ENCODE results near the gene USP24.

The USP24 gene

DNA sequence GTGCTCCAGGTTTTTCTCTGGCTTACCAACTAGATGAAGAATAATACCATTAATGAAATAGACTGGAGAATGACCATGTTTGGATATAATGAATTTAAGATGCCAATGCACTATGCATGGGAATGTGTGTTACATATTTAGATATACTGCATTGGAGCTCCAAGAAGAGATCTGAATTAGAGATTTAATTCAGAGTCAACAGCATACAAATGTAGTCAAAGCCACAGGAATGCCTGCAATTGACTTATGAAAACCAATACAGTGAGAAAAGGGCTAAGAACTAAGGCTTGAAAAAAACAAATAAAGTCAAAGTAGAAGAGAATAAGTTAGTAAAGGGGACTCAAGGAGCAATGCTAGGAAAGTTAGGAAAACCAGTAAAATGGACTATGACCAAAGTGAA is 59.1 kb downstream of the USP24 start:
- DNase-seq: no peak

DNA sequence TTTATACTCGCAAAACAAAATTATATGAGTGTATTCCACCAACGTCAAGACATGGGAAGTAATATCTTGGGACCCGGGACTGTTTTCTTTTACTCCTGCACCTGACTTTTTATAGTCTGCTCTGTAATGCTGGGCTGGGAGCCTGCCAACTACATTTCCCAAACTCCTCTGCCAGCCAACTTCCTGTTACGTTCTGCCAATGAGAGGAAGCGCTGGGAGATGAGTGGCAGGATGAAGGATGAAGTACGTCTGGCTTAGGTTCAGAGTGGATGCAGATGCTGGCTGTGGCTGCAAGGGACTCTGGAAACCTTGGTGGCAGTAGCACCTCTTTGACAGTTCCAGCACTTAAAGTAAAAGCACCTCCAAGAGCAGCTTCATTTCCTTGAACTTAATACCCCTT is 59.6 kb downstream of the USP24 start:
- peak in 1 of 2 experiments; percentile 53 for DNase-seq

DNA sequence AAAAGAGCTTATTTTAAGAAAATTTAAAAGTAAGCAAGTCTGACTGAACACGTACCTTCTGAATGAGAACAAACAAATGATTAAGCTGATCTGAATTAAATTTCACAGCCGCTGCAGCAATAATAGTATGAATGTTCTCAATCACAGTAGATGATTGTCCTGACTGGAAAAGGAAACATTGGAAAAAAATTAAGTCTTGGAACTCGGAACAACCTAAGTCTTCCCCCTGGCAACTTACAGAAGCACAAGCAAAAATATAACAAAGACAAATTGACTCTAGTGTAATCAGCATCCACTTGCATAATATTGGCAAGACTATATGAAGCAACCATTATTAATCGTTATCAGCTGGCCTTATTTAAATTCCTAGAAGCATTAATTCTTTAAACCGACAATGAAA is 60.5 kb downstream of the USP24 start:
- no peak for DNase-seq

DNA sequence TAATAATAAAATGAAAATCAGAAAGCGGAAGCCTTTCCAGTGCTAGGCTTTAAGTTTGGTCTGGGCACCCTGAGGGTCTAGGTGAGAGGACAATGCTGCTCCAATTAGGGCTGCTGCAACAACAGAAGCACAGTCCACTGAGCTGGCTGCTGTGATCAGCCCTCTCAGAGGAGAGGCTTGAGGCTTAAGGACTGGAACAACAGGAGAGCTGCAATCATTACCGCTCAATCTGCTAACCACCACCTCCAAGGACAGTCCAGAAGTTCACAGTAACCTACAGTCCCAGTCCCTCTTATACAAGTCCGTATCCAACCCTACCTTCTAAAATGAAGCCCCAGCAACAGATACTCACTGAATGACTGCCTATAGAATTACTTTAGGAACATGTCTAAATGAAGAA is 62.1 kb downstream of the USP24 start:
- no peak for DNase-seq

DNA sequence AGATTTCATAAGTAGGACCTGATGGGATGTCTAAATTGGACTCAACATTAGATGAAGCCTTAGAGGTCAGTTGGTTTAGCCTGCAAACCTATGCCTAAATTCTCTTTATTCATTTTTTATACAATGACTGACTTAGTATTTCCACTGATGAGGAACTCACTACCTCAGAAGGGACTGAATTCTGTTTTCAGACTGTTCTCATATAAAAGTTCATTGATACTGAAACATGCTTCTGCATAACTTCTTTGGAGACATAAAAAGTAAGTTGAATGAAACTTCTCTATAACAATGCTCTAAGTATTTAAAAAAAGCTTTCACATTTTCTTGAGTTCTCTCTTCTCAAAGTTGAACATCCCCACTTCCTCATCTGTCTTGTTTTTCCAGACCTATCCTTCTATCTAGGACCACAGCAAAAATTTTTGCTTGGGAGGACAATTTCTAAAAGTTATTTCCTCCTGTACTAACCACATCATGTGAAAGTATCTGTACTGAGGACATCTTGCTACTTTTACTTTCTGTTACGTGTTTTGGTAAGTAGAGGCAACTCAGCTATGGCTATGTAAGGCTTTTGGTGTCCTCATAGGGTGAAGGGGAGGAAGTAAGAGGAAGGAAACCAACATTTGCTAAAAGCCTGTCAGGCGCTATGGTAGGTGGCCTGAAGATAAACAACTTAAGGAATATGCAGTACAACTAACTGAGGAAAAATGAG is 64.1 kb downstream of the USP24 start:
- DNase-seq: no peak

DNA sequence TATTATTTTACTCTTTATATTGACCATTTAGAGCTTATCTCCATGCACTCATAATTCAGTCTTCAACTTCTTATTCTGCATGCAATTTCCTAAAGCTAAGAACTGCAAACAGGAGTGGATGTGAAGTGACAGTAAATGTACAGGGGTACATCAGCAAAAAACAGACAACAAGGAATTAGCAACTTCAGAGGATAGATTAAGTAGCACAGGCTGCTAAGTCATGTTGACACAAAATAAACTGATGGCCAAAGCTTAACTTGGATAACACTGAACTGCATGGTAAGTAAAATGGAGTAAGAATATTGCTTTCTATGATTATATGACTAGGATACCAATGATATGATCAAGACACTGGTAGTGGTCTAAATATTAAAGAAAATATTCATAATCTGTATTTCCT is 66.5 kb downstream of the USP24 start:
- no peak for DNase-seq

DNA sequence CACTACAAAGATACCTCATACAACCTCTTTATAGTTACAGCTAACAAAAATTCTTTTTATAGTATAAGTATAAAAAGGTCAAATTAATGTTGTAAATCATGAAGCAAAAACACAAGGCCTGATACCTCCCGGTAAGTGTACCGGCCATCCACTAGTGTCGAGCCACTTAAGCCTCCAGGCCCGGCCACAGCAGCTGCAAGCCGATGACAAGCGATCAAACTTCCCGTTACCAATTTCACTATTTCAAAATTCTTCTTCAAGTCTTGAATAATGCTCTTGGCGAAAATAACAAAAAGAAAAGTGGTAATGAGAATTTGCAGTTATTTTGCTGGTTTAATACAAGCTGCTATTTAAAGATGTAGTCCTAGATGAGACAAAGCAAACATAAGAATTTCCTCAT is 67.6 kb downstream of the USP24 start:
- DNase-seq: no peak

DNA sequence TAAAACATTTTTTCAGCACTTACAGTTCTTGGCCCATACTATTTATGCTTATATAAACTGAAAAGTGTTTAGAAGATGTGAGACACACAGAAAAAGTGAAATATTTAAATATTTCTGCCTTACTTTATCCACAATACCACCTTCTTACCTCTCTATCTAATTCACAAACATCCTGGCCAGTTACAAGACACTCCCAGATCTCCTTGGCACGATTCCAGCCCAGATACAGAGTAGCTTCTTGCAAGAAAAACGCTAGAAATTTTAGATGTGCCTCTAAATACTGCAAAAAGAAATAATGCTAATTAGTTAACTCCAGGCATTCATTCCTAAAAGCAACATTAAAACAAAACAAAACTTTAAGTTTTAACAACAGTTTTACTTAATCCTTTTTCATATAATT is 68.4 kb downstream of the USP24 start:
- DNase-seq: no peak

DNA sequence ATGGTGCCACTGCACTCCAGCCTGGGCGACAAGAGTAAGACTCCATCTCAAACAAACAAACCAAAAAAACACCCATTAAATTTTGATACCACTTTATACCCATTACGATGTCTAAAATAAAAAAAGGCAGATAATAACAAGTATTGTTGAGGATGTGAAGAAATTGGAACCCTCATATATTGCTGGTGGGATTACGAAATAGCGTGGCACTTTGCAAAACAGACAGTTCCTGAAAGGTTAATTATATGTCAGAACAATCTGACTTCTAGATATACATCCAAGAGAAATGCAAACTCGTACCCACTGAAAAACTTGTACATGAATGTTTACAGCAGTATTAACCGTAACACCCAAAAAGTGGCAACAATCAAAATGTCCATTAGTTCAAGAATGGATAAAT is 70.3 kb downstream of the USP24 start:
- no peak for DNase-seq

DNA sequence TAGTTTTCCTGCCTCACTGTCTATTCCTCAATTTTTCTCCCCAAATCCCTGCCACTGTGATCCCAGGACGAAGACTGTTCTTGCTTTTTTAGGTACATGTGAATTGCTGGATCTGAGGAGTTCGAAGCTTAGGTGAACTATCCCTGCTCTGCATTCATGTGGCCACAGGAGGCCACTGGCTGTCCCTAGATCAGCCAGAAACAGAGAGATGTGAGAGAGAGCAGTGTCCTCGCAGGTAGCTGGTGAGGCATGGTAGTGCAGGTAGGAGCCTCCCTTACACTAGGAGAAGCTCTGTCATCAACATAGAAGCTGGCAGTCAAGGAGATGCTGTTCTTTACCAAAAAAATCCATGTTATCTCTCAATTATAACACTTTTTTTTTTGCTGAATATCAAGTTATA is 71.5 kb downstream of the USP24 start:
- peak in 1 of 2 experiments; percentile 25 for DNase-seq

DNA sequence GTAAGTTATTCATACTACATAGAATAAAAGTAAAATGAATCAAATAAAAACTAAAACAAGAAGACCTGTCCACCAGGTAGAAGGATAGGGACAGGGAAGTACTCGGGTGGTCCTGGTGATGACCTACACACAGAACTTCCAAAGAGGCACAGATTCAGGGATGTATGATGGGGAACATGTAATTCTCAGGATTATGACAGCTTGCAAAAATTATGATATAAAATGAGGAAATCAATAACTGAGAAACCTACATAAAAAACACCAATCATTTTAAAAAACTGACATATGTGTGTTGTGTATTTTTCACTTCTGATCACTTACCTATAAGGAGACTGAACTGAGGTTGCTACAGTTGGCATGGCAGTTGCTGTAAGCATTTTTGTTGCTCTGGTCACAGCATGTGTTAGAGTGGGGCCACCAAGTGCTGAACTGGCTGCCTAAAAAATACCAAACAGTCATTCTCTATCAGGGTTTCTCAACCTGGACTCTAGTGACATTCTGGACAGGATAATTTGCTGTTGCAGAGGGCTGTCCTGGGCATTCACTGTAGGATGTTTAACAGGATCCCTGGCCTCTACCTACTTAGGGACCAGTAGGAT is 73.8 kb downstream of the USP24 start:
- DNase-seq: no peak

DNA sequence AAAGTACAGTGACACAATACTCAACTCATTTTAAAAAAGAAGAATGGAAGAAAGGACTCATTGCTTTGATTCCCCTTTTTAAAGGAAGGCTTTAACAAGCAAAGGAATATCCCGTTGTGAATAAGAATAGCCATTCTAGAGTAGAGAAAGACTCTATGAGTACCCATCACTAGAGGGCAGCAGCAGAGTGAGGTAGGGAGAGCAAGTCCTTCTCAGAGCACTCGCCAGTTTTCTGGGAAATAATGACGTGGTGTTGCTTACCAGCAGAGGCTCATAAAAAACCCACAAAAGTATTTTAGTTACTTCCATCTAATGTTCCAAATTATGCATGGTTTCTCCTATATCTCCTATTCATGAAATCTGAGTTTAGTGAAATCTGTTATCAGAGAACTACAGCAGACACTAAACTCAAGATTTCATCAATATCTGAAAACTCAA is 74.6 kb downstream of the USP24 start:
- peak; percentile 73 to 75 for DNase-seq

DNA sequence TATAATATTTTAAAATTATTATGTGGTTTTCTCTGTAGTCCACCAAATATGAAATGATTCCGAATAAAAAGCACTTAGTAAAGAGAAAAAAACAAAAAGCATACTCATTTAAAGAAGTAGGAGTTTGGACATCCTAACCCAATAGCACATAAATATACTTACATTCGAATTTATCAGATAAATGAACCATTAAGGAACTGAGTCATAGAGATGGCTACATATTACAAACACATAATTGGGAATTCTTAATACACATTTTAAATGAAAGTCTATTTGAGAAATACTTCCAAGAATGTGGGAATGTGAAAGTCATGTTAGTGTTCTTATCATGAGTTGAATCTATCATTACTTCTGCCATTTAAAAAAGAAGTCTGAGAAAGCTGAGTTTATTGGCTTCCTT is 75.0 kb downstream of the USP24 start:
- no peak for DNase-seq

DNA sequence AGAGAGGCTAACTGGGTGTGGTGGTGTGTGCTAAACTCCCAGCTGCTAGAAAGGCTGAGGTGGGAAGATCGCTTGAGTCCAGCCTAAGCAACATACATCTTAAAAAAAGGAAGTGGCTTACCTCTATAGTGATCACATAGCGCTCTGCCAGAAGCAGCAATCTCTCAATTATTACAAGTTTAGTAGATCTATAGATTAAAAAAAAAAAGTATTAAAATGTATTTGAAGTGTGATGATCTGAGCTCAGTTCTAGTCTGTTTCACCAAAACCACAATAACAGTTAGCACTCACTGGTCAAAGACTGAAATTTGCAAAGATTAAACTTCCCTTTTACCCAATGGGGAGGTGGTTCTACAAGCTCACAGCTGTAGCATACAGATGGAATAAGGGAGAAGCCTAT is 76.3 kb downstream of the USP24 start:
- no peak for DNase-seq

DNA sequence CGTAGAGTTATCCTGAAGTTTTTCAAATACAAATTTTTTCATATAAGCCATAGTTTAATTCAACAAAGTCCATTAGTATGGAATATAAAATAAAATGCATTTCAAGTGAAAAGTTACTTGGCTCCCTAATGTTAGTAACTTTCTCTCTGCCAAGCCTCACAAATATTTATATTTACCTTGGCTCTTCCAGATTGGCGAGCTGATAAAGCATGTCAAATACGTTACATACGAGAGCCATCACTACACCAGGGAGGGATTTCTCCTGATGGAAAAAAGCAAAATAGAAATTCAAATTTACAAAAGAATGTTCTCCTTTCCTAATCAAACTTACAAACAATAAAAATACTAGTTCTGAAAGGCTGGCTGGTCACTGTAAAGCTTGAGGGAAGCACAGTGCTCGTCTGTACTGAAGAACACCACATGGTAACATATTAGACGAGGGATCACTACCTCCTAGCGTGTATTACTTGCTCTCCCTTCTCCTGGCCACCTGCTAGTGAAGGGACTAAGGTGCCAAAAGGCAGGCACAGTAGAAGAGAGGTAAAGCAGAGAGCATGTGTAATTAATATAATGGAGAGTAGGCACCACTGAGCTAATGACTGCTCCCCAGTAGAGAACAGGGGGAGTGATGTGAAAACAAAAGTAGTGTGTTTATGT is 80.9 kb downstream of the USP24 start:
- no peak for DNase-seq

DNA sequence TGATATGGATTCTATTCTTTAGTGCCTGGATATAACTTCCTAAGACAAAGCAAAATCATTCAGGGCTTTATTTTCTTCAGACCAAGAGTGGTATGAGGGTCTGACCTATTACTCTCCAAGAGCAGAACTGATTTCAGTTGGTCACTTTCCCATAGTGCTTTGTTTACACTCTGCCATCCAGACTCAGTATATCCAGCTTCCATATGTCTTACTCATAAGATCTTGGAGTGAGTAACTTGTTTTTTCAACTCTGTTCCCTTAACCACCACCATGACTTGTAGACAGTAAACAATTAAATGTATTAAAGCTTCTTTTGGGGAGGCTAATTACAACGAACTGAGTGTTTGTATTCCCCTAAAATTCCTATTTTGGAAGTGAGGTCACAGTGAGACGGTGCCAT is 83.4 kb downstream of the USP24 start:
- DNase-seq: no peak

DNA sequence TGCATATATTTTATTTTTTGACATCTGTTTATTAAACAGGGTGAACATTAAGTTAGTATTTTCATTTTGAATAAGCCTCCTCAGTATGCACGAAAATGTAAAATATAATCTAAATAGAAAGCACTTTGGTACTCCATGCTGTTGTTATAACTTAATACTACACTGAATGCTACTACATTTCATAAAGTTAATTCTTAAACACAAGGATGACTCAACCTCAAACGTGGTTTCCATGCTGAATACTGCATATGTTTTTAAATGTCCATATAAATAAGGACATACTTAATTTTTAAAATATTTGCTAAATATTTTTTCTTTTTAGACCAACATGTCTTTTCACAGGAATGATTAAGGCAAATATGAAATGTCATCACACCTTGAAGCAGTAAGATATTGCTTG is 83.9 kb downstream of the USP24 start:
- DNase-seq: no peak

DNA sequence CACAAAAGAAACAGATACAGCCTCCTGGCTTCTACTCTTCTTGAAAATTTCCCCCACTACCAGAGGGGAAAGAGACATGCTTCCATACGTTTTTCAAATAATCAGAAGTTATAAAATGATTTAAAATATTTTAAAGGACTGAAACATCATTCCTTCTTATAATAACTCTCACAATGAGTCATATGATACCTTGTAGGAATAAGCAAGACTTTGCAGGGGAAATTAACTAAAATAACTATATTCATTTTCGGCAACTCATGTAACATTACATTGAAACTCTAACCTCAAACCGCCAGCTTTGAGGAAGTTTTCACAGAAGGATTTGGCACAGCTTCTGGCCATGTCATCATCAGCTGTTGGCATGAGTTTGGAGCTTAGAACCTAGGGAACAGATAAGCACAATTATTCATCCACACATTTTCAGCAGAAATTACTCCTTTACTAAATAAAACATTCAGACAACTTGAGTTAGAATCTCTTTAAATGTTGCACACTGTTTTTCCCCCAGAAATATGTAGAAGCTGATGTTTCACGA is 85.9 kb downstream of the USP24 start:
- DNase-seq: no peak

DNA sequence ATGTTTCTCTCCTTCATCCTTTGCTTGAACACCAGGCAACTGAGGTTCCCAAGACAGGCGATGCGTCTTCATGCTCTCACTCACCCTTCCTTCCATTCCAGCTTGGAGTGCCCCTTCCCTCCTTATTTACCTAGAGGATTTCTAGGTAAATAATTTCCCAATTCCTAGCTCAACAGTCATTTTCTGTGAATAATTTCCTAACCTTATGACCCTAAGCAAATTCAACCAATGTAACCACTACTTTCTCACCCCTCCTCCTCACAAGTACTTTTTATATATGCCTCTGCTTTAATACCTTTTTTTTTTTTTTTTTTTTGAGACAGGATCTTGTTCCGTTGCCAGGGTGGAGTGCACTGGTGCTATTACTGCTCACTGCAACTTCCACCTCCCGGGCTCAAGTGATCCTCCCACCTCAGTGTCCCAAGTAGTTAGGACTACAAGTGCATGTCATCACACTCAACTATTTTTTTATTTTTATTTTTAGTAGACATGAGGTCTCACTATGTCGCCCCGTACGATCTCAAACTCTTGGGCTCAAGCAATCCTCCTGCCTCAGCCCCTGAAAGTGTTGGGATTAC is 86.7 kb downstream of the USP24 start:
- DNase-seq: no peak

DNA sequence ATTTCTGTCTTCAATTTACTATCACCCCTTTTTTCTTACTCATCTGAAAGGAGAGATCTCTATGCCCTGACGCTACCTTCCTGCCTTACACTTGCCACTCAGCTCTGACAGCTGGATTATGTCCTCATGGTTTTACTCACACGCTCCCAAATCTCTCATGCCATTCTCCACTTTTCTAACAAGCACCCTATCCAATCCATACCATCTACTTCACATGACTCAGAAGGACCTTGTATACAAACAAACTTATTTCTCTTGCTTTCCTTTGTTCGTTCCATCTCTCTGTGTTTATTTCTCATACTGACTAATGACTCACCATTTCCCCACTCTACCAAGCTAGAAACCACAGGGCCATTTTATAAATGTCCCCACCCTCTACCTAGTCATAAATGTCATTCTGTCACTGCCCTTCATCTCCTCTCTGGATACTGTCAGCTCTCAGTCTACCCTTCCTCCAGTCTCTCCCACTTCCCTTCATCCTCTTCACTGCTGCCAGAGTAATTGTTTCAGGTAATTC is 87.3 kb downstream of the USP24 start:
- no peak for DNase-seq

DNA sequence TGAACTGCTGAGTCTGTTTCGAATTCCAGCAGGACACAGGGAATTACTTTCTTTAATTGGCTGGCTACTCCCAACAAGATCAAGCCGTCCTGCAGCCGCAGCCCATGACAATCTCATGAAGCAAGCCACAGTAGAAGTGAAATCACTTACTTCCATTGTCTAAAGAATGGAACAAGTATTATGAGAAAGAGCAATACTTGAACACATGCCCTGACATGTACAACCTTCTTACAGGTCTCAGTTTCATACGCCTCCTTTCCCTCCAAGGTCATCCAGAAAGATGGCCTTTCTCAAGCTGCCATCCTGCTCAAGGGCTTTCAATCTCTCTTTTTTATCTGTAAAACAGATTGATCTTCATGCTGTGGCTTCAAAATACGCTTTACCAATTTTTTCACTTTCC is 90.7 kb downstream of the USP24 start:
- no peak for DNase-seq

DNA sequence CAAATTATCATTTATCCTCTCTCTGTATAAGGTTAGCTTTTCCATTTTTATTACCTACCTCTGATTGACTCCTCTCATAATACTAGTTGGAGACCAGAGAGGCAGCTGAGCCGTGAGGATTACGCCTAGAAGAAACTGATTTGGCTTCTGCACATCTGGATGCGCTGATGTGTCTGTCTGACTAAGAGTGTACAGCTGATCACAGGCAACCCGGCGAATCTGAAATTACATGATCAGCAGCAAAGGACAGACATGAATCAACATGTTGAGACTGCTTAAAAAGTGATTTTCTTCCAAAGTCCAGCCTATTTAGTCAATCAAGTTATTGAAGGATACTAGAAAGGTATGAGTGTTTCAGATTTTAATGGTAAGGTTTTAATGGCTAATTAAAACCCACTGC is 94.6 kb downstream of the USP24 start:
- no peak for DNase-seq

DNA sequence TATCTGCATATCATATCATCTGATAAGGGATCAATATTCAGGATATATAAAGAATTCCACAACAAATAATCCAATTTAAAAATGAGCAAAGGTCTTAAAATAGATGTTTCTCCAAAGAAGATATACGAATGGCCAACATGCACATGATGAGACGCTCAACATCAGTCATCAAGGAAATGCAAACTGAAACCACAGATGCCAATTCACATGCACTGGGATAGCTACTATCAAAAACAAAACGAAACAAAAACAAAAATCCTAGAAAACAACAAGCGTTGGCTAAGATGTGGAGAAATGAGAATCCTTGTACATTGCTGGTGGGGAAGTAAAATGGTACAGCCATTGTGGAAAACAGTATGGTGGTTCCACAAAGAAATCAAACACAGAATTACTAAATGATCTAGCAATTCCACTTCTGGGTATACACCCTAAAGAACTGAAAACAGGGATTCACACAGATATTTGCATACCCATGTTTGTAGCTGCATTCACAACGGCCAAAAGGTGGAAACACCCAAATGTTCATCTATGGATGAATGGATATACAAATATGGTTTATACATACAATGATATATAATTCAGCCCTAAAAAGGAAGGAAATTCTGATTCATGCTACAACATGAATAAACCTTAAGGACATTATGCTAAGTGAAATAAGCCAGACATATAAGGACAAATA is 96.4 kb downstream of the USP24 start:
- no peak for DNase-seq

Data from NCI-H2081 (cell line).